GM10266 (cell line): ENCODE results near the gene SLC23A3.

Experiments
- DNase-seq: peaks from one replicate; pipeline ENCODE4 v3.0.0; 2012; ENCODE audit errors: extremely low spot score
- CTCF ChIP-seq: IDR thresholded peaks from 2 replicates; pipeline ENCODE4 v1.5.1; 2012; ENCODE audit warnings: mild to moderate bottlenecking, low read depth; ENCODE audit not compliant: control insufficient read depth, insufficient read depth; ENCODE audit errors: missing control alignments

The SLC23A3 gene

GRCh38 chr2:219172231-219173154 lies 2.7 kb upstream of the SLC23A3 start:
- TF ChIP-seq CTCF, result no peak

GRCh38 chr2:219171231-219171651 lies 1.4 kb upstream of the SLC23A3 start:
- TF ChIP-seq CTCF, result peak; percentile 50
- peak; percentile 42 for DNase-seq

More at GRCh38 chr2:219172231-219173154, 2.7 kb upstream of the SLC23A3 start:
- no peak for DNase-seq

GRCh38 chr2:219168932-219169331 lies 897 bp downstream of the SLC23A3 start:
- no peak for TF ChIP-seq CTCF
- no peak for DNase-seq

DNA sequence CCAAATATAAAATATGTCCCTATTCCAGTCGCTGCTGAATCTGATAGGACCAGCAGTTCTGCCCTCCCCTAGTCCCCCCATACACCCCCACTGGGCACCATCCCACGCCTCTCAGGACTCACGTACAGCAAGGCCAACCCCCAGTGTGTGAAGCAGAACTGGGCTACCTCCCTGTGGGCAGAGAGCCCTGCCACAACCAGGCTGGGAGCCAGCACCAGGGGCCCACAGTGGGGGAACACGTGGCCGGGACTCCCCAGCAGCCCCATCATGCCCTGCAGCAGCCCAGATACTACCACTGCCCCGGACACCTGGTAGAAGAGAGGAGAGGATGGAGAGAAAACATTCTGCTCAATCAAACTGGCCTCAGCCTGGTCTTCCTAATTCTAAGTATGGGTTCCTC lies 1.3 kb downstream of the SLC23A3 start:
- DNase-seq, result no peak
- TF ChIP-seq CTCF, result no peak

DNA sequence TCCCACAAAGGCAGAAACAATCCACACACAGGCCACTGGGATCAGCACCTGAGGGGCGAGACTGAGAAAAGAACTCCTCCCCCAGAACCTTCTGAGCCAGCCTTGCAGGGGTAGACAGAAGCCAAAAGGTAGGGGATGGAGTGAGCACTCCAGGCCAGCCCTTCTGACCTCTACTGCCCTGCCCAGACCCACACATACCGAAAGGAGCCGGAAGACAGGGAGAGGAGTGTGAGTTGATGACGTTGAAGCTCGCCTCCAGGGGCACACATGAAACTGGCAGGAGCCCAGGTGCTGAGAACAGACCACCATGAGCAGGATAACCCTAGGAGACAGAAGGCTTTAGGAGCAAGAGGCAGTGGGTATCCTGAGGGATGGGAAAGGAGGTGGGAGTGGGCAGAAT lies 1.8 kb downstream of the SLC23A3 start:
- no peak for DNase-seq

DNA sequence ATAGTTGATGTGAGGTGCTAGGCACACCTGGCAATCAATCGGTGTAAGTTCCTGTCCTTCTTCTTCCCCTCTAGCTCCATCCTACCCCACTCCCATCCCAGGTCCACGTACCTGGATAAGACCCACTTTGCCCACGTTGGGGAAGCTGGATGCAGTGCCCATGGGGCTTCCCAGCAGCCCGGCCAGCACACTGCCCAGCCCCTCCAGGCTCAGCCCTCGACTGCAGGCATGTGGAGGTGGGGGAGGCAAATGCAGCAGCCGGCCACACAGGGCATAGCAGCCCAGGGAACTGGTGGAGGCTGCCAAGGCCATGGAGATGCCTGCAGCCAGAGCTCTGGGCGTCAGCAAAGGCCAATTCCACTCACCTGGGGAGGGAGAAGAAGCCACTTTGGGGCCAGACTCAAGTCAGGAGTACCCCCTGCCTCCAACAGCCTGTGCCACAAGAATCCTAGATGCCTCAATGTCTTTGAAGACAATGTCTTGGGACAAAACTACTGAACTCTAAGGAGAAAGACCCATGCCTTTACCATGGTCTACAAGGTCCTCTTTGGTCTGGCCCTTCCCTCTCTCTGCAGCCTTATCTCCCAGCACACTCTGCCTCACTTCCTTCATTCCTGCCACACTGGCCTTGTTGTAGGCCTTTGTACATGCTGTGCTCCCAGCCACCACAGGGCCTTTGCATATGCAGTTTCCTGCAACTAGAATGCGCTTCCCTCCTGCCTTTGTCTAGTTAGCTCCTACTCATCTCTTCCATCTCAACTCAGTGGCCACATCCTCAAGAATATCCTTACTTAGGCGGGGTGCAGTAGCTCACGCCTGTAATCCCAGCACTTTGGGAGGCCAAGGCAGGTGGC lies 4.5 kb downstream of the SLC23A3 start:
- no peak for TF ChIP-seq CTCF
- DNase-seq, result no peak

More for the DNA sequence above, 1.8 kb downstream of the SLC23A3 start:
- TF ChIP-seq CTCF, result no peak
